HPDE6-E6E7 (cell line): ENCODE results near the gene EML4.
"Not testable (repeated sequence)": the region's sequence is repeated elsewhere in the genome, so short reads cannot be mapped to it uniquely, and the experiment has no call there.

Source experiments
- DNase-seq: peaks from one replicate; pipeline ENCODE4 v3.0.0; 2011; ENCODE audit warnings: missing footprints; ENCODE audit errors: extremely low spot score

The EML4 gene, protein sequence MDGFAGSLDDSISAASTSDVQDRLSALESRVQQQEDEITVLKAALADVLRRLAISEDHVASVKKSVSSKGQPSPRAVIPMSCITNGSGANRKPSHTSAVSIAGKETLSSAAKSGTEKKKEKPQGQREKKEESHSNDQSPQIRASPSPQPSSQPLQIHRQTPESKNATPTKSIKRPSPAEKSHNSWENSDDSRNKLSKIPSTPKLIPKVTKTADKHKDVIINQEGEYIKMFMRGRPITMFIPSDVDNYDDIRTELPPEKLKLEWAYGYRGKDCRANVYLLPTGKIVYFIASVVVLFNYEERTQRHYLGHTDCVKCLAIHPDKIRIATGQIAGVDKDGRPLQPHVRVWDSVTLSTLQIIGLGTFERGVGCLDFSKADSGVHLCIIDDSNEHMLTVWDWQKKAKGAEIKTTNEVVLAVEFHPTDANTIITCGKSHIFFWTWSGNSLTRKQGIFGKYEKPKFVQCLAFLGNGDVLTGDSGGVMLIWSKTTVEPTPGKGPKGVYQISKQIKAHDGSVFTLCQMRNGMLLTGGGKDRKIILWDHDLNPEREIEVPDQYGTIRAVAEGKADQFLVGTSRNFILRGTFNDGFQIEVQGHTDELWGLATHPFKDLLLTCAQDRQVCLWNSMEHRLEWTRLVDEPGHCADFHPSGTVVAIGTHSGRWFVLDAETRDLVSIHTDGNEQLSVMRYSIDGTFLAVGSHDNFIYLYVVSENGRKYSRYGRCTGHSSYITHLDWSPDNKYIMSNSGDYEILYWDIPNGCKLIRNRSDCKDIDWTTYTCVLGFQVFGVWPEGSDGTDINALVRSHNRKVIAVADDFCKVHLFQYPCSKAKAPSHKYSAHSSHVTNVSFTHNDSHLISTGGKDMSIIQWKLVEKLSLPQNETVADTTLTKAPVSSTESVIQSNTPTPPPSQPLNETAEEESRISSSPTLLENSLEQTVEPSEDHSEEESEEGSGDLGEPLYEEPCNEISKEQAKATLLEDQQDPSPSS

DNA sequence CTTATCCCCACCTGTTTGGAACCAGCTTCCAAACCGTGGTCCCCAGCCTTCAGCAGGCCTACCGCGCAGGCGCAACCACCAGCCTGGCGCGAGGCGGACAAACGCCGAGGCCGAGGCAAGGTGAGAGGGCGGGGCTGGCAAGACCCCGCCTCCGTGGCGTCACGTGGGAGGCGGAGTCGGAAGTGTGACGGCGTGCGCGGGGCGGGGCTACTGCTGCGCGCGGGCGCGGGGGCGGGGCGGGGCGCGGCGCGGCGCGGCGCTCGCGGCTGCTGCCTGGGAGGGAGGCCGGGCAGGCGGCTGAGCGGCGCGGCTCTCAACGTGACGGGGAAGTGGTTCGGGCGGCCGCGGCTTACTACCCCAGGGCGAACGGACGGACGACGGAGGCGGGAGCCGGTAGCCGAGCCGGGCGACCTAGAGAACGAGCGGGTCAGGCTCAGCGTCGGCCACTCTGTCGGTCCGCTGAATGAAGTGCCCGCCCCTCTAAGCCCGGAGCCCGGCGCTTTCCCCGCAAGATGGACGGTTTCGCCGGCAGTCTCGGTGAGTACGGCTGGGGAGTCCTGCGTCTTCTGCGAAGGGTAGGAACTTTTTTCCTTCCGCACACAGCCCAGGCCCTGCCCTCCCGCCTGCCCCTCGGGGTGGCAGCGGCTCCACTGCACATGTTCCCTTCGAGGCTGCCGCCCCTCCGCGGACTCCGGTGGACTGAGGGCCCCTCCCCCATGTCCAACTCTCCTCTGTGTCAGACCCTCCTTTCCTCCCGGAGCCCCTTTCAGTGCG, at the start of gene EML4:
EML4 (plus strand) TSS at position 254 of the 774 bp plus-strand sequence; CDS start at position 513, 259 bp downstream.
- DNase-seq: peak; percentile 78

DNA sequence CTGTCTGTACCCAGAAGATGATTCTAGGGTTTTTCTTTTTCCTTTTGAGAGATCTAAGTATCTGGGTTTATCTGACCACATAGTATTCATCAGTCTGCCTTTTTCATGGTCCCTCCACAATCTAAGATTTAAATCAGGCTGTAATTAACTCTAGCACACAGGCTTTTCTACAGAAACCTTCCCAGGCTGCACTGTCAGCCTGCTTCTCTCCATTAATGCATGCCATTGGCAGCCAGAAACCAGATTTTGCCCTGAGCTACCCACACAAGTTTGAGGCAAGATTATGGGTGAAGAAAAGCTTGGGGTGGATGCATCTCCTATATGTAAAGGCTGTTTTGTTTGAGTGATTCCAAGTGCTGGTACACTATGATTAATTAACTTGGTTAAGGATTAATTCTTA, 45.7 kb upstream of the EML4 start:
- DNase-seq: no peak

DNA sequence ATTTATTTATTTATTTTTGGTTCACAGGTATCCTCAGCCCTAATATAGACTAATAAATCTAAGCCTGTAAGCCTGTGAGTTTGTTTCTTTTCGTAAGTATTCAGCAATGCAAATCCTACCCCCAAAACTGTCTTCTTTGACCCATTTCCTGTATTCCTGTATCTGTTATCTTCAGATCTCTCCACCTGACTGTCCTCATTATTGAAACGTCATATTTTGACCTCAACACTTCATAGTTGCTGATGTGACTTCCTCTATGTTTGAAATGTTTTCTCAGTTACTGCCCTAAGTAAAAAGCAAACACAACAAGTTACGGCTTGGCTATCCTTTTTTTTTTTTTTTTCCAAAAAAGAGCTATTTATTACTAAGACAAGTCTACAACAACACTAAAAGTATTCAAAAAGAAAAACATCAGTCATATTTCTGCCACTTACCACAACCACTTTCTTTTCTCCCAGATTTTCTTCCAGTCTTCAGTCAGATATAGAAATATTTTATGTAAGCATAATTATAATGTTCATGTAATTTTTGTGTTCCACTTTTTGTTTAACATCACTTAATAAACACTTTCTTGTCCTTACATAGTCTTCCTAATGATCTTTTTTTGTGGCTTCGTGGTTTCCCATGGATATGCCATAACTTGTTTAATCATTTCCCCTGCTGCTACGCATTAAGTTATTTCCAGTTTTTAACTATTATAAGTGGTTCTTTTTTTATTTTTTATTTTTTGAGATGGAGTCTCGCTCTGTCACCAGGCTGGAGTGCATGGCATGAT, 45.0 kb upstream of the EML4 start:
- no peak for DNase-seq

DNA sequence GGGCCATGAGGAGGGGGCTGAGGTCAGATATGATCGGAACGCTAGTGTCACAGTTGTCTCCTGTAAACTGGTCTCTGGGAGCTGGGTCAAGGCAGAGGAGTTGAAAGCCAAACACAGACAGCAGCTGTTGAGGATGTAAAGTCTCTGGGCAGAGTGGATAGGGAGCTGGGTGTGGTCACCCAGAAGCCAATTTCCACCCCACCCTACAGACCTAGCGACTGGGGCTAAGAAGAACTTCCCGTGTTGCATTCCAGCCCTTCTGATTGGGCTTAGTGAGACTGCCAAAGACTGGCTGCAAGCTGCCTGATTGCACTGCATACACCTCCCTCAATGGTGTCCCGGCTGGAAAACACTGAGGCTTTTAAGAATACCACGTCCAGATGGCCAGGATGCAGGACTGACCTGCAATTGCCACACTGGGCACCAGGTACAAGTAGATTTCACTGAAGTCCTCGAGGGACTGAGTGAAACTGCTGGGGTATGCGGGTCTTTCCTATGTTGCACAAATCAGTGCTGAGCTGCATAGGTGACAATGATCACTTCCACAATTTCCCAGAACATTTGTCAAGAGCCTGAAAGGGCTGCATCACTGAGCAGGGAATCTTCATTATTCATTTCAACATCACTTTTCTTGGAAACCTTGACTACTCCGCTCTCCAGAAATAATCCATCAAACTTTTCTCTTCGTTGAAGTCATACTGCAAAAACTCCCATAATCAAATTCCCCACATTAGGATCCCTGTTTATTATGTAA, 43.1 kb upstream of the EML4 start:
- no peak for DNase-seq

DNA sequence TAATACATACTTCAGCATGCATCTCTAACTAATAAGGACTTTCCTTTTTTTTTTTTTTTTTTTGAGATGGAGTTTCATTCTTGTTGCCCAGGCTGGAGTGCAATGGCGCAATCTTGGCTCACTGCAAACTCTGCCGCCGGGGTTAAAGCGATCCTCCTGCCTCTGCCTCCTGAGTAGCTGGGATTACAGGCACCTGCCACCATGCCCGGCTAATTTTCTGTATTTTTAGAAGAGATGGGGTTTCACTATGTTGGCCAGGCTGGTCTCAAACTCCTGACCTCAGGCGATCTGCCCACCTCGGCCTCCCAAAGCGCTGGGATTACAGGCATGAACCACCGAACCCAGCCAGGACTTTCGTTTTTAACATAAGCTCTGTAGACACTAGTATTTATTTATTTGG, 42.3 kb upstream of the EML4 start:
- not testable (repeated sequence) for DNase-seq

DNA sequence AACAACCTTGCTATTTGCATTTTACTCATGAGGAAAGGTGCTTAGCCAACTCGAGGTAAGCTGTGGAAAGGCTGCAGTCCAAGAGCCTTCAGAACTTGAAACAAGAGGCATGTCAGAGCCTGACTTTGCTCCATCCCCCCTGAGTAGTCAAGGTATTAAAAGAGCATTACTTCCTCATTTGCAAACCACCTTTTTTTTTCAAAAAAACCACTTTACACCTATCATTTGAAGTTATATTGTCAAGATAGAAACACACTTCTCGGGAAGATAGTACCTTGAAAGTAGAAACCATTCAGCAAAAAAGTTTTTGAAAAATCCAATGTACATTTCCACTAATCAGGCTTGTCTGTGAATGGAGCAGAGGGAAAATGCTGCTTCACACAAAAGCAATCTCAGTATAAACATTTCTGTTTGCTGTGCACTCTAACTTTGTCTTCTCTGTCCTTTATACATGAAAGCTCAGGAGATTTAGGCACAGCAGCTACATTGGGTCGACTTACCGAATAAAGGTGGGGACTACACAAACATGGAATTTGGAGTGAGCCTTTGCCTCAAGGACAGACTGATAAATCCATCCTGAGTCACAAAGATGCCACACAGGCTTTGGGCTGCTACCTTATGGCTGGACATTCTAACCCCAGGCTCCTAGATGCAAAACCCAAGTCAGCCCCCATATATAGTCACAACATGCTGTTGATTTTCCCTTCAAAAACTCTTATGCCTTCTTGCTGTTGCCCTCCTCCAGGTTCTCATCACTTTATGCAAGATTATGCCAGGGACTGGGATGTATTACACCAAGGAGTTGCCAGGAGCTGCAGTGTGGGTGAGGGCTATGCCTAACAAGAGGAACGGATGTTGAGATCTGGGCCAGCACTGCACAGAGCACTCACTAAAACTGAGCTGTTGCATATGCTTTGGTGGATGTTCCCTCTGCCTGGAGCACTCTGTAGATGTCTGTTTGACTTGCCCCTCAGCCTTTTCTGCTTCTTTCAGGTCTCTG, 41.4 kb upstream of the EML4 start:
- DNase-seq: no peak

DNA sequence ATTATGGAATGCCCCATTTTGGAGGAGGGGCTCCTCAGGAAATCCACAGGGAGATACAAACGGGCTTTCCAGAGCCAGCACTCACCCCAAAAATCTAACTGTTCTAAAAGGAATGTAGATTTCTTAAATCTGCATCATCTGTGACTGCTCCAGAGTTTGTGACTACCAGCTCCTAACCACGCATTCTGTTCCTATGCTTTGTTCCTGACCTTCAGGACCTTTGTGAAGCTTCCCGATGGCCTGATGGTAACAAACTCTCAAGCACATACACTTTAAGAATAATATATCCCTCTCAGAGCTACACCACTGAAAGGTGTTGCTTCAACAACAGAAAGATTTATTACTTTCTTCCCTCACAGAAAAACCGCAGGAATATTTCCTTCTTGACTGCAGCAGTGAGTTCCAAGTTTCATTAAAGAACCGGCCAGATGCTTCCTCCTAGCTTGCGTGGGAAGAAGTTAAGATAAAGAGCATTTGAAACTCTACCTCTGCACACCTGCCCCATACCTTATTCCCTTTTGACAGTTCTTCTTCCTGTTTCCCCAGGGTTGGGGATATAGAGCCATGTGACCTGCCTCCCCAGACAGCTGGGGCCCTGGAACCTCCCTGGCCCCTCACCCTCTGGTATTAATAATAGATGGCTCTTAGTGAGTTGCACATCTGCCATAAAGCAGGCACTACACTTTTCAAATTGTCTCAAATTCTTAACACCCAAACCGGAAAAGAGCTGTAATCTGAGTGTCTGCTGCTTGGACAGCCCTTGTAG, 40.2 kb upstream of the EML4 start:
- DNase-seq: no peak

DNA sequence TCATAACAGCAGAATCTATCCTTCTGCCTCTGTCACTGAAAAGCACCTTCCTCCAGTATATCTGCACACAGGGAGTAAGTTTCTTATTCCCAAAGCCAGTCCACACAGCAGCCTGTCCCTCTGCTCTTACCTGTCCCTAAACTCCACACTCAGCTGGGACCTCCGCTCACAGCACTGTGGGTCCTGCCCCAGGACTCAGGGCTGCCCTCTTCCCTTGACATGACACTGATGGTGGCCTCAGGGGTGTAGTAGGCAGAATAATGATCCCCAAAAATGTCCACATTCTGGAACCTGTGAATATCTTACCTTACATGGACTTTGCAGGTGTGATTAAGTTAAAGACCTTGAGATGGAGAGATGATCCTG, 39.7 kb upstream of the EML4 start:
- no peak for DNase-seq

DNA sequence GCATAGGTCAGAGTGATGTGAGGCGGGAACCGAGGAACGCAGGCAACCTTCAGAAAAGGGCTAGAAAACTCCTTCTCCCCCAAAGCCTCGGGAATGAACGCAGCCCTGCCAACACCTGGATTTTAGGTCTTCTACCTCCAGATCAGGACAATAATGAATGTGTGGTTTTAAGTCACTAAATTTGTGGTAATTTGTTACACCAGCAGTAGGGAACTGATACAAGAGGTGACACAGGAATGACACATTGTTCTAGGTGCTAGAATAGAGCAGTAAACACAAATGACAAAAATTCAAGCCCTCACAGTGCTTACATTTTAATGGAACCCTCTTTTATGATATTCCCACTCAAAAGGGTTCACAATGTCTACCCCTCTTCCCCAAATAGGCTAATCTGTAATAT, 39.2 kb upstream of the EML4 start:
- no peak for DNase-seq

DNA sequence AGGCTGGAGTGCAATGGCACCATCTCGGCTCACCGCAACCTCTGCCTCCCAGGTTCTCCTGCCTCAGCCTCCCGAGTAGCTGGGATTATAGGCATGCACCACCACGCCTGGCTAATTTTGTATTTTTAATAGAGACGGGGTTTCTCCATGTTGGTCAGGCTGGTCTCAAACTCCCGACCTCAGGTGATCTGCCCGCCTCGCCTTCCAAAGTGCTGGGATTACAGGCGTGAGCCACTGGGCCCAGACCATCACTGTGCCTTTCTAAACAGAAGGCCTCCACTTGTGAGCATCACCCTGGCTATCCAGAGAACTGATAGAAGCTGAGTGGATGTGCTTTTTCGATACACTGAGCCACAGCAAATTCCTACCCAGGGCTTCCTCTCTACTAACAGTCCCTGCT, 38.3 kb upstream of the EML4 start:
- DNase-seq: not testable (repeated sequence)

DNA sequence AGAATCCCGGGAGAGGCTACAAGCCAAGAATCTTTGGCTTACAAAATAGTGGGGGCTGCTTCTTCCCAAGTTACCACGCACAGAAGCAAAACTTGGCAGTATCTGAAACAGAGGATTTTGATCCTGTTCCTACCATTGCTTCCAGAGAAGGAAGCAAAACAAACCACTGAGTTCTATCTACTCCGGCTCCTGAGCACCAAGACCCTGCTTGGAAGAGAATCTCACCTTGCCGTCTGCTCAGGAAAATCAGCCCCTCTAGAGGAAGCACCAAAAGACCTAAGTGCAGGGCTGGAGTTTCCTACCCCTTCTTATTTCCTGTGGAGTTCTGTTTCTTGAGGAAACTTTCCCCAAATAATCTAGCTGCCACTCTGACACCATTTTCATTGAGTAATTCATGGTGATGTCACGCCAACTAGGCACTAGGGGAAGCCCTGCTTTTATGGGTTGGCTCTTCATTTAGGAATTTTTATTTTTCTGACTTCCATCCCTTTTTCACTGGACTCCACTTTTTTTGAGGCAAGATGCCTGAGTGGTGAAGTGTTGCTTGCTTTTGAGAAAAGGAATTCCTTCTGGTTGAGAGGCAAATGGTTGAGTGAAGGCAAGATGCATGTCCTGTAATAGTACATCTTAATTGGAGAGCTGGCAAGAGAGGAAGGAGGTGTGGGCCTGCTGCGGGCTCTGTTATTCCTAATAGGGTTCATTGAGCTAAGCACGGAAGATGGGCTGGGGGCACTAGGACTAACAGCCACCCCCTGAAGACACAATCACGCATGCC, 36.8 kb upstream of the EML4 start:
- no peak for DNase-seq

DNA sequence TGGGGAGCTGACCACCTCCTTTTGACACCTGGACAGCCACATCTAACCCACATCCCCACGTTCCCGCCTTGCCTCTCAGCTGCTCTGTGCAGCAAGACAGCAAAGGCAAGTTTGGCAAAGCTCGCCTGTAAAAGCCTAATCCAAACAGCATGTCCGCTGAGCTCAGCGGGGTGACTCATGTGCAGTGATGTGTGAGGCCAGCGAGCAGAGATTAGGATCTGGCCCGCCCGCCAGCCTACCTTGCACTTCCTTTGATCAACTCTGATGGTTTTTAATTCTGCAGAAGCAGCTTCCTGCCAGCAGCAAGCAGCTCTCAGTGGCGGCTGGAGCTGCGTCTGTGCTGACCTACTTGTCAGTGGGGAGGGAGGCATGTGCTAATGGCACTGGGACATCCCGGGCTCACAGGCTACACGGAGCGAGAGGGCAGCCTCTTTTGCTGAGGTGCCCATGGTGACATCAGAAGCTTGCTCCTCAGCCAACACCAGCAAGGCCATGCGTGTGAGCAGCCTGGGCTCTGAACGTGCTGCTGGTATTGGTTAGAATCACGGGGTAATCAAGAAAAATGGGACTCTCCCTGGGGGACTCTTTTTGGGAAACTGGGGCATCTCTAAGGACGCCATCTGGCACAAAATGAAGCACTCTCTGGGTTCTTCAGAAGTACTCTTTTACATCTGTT, 36.0 kb upstream of the EML4 start:
- DNase-seq: peak; percentile 88

DNA sequence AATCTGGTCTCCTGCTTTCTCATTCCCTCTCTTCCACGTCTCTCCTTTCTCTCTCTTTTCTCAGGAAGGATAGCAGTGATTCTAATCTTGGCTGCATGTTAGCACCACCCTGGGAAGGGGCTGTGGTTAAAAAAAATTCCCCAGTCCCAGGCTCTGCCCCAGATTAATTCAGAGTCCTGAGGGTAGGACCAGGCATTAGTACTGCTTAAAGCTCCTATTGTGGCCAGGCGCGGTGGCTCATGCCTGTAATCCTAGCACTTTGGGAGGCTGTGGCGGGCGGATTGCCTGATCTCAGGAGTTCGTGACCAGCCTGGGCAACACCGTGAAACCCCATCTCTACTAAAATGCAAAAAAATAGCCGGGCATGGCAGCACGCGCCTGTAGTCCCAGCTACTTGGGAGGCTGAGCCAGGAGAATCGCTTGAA, 35.4 kb upstream of the EML4 start:
- no peak for DNase-seq

DNA sequence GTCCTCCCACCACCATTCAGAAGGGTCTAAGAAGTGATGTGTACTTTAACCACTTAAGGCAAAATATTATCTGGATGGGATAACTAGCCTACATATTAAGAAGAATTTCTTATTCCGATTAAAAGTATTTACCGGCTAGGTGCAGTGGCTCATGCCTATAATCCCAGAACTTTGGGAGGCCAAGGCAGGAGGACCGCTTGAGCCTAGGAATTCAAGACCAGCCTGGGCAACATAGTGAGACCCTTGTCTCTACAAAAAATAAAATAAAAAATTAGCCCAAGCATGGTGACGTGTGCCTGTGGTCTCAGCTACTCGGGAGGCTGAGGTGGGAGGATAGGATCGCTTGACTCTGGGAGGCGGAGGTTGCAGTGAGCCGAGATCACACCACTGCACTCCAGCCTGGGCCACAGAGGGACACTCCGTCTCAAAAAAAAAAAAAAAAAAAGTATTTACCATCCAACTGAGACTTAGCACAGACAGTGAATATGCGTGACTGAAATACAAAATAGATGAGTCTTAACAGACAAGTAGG, 34.7 kb upstream of the EML4 start:
- DNase-seq: not testable (repeated sequence)

DNA sequence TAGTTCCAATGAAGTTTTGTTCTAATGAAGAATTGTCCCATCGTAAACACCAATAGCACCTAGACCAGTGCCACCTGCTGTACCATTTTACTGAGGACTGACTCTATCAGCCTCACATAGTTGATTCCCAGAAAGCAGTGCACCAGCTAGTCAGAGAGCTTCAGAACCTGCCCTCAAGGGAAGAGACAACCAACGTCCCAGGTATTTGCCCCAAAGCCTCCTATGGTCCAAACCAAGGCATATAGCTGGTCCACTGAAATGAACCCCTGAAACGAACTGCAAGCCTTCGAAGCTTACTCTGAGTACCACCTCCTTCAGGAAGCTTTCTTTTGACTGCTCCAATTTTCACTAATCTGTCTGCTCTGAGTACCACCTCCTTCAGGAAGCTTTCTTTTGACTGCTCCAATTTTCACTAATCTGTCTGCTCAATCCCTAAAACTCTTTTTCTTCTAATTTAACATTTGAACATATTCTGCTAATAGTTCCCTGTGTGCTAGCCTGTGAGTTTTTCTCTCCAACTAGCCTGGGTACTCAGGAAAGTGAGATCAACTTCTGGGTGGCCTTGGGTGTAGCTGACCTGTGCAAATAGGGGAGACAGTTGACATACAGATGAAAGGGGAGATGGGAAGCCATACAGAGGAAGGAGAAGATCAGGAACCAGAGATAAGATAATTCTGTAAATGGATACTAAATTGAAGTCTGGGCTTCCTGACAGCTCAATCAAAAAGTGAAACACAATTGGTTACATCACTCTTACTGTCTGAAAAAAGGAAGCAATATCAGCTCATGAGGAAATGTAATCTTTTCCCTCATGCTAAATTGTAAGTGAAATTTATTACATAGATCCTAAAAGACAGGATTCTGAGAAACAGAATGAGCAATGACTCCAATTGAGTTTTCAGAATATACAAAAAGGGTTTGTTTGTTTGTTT, 33.5 kb upstream of the EML4 start:
- no peak for DNase-seq

DNA sequence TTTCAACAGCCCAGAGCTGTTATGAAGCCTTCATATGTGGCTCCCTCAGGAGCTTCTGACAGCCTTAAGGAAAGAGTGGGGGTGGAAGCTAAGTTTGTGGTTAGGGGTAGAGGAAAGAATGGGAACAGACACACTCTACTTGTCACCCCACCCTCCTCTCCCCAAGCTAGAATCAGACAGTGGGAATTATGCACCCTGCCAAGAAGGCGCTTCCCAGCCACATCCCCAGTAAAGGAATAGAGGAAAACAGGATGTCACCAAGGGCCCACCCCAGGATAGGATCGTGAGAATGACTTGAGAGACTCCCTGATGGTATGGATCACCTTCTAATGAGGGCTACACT, 32.4 kb upstream of the EML4 start:
- DNase-seq: no peak
